GM21717 (cell line): ENCODE data around the gene NMBR.
"Not testable (repeated sequence)": the region's sequence is repeated elsewhere in the genome, so short reads cannot be mapped to it uniquely, and the experiment has no call there.

Experiments used
- ATAC-seq: cut with Tn5 transposase; IDR thresholded peaks from one replicate; pipeline ENCODE4 v1.9.1; 2021; ENCODE audit warnings: mild to moderate bottlenecking, moderate library complexity; ENCODE audit not compliant: unreplicated experiment

NMBR gene

DNA sequence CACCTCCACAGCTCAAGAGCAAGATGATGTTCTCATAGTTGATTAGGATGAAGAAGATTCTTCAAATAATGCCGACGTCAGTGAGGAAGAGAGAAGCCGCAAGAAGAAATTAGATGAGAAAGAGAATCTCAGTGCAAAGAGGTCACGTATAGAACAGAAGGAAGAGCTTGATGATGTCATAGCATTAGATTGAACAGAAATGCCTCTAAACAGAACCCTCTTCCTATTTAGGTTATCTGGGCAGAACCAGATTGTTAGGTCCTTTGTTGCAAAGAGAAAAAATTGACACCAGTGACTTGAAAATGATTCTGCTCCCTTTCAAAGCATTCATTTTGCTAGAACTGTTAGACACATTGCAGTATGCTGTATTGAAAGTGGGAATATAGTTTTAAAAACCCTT is 84.1 kb downstream of the NMBR start:
- not testable (repeated sequence) for ATAC-seq

DNA sequence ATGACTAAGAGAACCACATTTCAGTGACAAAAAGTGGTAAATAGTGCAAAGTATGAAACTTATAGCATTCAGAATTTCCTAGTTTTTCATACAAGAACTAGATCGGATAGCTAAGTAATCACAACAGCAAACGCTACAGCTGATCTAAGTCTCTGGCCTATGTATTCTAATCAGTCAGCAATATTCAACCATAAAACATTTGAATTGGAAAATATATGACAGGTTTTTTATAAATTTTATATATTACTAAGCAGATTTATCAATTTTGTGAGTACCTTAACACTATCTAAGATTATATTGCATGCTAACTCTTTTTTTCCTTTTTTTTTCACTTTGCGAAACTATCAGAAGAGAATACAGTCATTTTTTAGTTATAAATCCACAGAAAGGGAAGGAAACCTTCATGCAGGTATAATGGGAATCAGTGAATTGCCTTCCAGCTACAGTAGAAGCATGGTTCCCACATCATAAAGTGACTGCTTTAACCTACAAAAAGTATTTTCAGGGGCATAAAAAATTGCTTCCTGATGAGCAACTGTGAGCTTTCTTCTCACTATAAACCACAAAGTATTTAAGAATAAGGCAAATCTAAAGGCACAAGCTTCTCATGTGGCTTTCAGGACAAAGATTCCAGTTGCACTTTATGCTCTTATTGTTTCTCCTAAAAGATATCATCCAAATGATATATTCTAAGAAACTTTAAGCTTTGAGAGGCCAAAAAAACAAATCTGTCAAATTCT is 88.2 kb downstream of the NMBR start:
- no peak for ATAC-seq

DNA sequence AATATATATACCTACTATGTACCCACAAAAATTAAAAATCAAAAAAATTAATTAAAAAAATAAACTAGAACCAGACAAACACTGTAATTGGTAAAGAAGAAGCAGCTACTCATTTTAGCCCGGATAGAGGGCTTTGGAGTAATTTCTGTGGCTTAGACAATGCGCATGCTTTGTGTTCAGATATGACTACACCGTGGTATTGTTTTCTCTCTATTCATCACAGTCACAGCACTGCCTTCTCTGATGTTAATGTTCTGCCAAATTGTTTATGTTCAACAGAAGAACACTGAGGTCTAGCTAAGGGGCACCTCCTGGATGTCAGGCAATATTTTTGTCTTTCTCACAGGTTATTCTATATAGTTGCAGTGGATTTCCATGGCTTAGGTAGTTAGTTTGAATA is 91.7 kb downstream of the NMBR start:
- ATAC-seq, result peak; percentile 61

DNA sequence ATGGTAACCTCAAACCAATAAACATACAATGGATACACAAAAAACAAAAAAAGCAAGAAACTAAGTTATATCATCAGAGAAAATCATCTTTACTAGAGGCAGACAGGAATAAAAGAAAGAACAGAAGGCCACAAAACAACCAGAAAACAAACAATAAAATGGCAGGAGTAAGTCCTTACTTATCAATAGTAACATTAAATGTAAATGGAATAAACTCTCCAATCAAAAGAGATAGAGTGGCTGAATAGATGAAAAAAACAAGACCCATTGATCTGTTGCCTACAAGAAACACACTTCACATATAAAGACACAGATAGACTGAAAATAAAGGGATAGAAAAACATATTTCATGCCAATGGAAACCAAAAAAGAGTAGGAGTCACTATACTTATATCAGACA is 95.5 kb downstream of the NMBR start:
- no peak for ATAC-seq

DNA sequence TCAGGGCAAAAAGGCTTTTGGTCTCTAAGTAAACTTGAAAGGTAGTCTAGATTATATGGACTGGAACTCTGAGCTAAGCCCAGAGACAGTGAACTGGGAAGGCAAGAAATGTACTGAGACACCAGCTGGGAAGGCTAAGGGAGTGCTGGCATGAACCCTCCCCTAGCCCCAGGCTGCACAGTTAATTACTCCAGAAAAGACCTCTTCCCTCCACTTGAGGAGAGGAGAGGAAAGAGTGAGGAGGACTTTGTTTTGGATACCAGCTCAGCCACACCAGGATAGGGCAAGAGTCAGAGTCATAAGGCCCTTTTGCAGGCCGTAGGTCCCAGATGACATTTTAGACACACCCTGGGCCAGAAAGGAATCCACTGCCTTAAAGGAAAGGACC is 98.3 kb downstream of the NMBR start:
- ATAC-seq, result no peak

DNA sequence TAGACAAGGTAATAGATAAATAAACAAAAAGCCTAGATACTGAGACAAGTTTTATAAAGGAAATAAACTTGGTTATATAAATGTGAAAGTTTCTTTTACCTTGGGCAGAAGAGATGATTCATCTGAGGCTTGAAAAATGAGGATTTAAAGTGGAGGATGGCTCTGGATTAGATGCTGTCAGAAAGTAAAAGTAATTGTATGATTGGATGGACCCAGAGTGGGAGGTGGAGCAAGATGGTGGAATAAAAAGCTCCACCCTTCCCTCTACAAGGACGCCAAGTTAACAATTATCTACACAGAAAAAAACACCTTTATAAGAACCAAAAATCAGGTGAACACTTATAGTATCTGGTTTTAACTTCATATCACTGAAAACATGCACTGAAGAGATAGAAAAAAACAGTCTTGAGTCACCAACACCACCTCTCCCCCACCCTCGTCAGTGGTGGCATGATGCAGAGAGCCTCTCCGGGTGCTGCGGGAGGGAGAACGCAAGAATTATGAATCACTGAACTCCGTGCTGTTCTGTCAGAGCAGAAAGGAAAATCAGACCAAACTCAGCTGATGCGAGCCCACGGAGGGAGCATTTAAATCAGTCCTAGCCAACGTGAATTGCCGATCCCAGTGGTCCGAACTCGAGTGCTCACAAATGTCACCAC is 98.9 kb downstream of the NMBR start:
- ATAC-seq, result no peak

DNA sequence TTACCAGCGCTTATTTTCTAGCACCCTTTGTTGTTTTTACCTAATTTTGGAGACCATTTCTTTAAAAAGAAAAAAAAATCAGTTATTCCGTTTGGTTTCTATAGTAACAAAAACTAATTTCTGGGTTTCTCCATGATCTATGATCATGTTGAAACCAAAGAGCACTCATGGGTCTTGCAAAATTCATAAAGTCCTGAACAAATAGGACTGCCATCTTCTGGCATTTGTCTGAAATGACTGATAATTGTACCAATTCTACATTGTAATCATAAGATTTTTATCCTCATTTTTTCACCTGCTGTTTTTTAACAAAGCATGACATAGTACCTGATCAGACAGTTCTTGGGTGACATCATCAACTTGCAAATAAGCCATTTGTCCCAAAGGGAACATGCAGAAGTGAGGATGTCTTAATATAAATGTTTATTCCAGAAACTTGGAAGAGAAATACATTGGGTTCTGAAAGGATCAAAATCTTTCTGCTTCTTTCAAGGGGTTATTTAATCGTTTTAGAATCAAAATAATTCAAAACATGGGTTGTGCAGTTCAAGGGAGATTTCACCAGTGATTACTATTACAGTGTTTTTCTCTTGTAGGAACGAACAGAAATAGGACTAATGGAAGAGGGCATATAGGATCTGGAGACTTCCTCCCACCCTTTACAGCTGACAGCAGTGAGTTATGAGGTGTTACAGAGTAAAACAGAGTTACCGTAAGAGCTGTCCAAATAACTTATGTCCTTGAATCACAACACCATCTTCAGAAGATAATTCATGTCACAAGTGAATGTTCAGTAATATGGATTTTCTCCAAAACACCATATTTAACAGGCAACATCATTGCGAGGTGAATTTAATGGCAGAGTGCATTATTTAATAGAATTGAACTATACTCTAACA is 101.3 kb downstream of the NMBR start:
- no peak for ATAC-seq

DNA sequence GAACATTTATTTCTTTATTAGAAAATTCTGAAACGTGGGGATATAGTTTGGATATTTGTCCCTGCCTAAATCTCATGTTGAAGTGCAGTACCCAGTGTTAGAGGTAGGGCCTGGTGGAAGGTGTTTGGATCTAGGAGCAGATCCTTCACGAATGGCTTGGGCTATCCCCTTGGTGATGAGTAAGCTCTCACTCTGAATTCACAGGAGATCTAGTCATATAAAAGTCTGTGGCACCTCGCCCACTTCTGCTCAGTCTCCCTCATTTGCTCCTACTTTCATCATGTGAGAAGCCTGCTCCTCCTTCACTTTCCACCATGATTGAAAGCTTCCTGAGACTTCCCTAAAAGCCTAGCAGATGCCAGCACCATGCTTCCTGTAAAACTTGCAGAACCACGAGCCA is 111.0 kb downstream of the NMBR start:
- no peak for ATAC-seq

DNA sequence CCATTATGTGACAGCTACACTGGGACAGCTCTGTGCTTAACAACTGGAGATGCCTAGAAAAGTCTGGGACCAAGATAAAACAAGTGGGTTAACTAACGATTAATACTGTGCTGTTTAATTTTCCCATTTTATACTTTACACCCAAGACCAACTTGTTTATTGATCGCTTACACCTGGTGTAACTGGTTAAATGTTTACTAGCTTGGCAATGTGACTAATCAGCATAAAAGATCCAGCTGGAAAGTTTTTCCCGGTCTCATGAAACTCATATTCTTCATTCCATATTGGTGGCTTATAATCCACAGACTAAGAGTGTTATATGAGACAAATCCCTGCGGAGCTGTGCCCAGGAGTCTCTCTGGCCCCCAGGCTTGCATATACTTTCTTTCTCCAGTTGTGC is 115.9 kb downstream of the NMBR start:
- no peak for ATAC-seq

DNA sequence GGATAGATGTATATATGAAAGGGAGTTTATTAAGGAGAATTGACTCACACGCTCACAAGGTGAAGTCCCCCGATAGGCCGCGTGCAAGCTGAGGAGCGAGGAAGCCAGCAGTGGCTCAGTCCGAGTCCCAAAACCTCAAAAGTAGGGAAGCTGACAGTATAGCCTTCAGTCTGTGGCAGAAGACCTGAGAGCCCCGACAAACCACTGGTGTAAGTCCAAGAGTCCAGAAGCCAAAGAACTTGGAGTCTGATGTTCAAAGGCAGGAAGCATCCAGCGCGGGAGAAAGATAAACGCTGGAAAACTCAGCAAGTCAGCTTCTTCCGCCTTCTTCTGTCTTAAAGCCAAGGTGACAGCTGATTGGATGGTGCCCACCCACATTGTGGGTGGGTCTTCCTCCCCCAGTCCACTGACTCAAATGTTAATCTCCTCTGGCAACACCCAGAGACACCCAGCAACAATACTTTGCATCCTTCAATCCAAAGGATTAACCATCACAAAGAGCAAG is 116.8 kb downstream of the NMBR start:
- no peak for ATAC-seq

DNA sequence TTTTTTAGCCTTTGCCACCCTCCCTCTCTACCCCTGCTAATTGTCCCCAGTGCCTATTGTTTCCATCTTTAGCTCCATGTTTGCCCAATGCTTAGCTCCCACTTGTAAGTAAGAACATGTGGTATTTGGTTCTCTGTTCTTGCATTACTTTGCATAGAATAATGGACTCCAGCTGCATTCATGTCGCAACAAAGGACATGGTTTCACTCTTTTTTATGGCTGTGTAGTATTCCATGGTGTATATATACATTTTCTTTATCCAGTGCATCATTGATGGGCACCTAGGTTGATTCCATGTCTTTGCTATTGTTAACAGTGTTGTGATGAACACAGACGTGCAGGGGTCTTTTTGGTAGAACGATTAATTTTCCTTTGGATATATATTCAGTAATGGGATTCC is 118.4 kb downstream of the NMBR start:
- no peak for ATAC-seq

DNA sequence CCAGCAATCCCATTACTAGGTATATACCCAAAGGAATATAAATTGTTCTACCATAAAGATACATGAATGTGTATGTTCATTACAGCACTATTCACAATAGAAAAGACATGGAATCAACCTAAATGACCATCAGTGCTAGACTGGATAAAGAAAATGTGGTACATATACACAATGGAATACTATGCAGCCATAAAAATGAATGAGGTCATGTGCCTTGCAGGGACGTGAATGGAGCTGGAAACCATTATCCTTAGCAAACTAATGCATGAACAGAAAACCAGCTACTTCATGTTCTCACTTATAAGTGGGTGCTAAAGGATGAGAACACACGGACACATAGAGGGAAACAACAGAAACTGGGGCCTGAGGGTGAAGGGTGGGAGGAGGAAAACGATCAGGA is 119.1 kb downstream of the NMBR start:
- ATAC-seq, result not testable (repeated sequence)

DNA sequence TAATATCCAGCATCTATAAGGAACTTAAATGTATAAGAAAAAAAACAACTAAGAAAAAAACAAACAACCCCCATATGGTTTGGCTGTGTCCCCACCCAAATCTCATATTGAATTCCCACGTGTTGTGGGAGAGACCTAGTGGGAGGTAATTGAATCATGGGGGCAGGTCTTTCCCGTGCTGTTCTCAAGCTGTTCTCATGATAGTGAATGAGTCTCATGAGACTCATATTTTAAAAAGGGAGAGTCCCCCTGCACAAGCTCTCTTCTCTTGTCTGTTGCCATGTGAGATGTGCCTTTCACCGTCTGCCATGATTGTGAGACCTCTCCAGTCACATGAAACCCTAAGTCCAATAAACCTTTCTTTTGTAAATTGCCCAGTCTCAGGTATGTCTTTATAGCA is 119.8 kb downstream of the NMBR start:
- no peak for ATAC-seq

DNA sequence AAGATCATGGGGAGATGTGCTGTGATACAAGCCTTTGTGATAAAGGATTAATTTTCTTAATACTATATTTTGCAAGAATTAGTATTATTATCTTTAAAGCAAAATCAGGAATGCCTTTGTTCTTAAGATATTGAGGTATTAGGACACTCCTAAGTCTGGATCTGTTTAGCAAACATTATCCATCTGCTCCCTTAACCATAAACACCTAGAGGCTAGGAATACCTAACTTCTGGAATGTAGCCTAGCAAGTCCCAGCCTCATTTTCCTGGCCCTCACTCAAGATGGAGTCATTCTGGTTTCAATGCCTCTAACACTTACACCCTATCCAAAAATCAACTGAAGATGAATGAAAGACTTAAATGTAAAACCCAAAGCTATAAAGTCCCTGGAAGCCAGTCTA is 120.5 kb downstream of the NMBR start:
- ATAC-seq, result no peak
